Glutamatergic neuron (in vitro differentiated cells): ENCODE measurements around the gene HSPB8. TPM values are rescaled to one million over a fixed set of nuclear protein-coding genes. Genes with fewer than 3 reads are reported as not detected.

Source experiments
- DNase-seq: peaks from one replicate; pipeline ENCODE4 v3.0.0; 2022
- H3K27ac Mint-ChIP-seq: one replicate; pipeline ENCODE4 v1.8.0; 2020; ENCODE audit warnings: mild to moderate bottlenecking, mixed read lengths, inconsistent platforms; ENCODE audit not compliant: unreplicated experiment
- H3K27me3 Mint-ChIP-seq: one replicate; pipeline ENCODE4 v1.8.0; 2020; ENCODE audit warnings: mild to moderate bottlenecking, moderate library complexity, mixed read lengths, inconsistent platforms; ENCODE audit not compliant: unreplicated experiment
- H3K36me3 Mint-ChIP-seq: one replicate; pipeline ENCODE4 v1.8.0; 2020; ENCODE audit warnings: mild to moderate bottlenecking, mixed read lengths, inconsistent platforms; ENCODE audit not compliant: unreplicated experiment
- H3K4me1 Mint-ChIP-seq: one replicate; pipeline ENCODE4 v1.8.0; 2020; ENCODE audit warnings: mild to moderate bottlenecking, low read depth, mixed read lengths, inconsistent platforms; ENCODE audit not compliant: unreplicated experiment
- H3K4me3 Mint-ChIP-seq: one replicate; pipeline ENCODE4 v1.8.0; 2020; ENCODE audit warnings: mild to moderate bottlenecking, mixed read lengths, inconsistent platforms; ENCODE audit not compliant: unreplicated experiment
- H3K9me3 Mint-ChIP-seq: one replicate; pipeline ENCODE4 v1.8.0; 2020; ENCODE audit warnings: mild to moderate bottlenecking, moderate library complexity, mixed read lengths, inconsistent platforms; ENCODE audit not compliant: unreplicated experiment
- total RNA-seq: library from RNA; stranded (reverse); fragmentation: NEBNext Ultra II Directional; extraction: Animal tissue kit (Norgen Biotek cat#: 25700); gene quantifications from one replicate; pipeline ENCODE4 v1.2.1, GENCODE V29; 2021; ENCODE audit not compliant: unreplicated experiment
- TF ChIP-seq, protein P1 (sequence below): fragments of 200-600 bp; sonication (generic); IDR thresholded peaks from one replicate; pipeline ENCODE4 v1.5.0; 2021; ENCODE audit not compliant: partially characterized antibody, unreplicated experiment

The HSPB8 gene
- total RNA-seq, 1 donor from 2014 or later: 0.32 TPM

GRCh38 chr12:119136811-119137410, 41.8 kb upstream of the HSPB8 start:
- H3K36me3 Mint-ChIP-seq: peaks cover 51% of the 10 kb centered on the region
- peaks cover 7% of the 10 kb centered on the region for H3K4me1 Mint-ChIP-seq
- H3K9me3 Mint-ChIP-seq: peaks cover 5% of the 10 kb centered on the region
- no peak for DNase-seq
- H3K4me3 Mint-ChIP-seq: no peak overlapping the region
- TF ChIP-seq, protein P1, sequence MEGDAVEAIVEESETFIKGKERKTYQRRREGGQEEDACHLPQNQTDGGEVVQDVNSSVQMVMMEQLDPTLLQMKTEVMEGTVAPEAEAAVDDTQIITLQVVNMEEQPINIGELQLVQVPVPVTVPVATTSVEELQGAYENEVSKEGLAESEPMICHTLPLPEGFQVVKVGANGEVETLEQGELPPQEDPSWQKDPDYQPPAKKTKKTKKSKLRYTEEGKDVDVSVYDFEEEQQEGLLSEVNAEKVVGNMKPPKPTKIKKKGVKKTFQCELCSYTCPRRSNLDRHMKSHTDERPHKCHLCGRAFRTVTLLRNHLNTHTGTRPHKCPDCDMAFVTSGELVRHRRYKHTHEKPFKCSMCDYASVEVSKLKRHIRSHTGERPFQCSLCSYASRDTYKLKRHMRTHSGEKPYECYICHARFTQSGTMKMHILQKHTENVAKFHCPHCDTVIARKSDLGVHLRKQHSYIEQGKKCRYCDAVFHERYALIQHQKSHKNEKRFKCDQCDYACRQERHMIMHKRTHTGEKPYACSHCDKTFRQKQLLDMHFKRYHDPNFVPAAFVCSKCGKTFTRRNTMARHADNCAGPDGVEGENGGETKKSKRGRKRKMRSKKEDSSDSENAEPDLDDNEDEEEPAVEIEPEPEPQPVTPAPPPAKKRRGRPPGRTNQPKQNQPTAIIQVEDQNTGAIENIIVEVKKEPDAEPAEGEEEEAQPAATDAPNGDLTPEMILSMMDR: no peak
- H3K27ac Mint-ChIP-seq: no peak overlapping the region
- peaks cover 11% of the 10 kb centered on the region for H3K27me3 Mint-ChIP-seq

DNA sequence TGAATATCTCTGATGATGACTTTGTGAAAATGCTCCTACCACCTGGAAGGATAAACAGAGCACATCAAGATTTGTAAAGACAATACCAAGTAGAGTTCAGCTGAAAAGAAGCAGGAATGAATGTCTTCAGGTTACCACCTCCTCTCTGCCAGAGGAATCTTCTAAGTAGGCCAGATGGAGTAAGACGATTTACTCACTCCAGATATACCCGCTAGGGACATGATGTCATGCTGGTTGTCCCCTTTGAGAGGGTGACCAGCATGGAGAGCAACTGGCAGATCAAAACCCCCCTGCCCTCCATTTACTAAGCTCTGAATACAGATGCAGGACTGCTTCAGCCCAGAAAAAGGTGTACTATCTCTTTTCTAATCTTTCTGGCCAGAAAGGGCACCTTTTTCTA, 39.3 kb upstream of the HSPB8 start:
- TF ChIP-seq, protein P1: no peak
- no peak for DNase-seq
- peaks cover 8% of the 10 kb centered on the region for H3K9me3 Mint-ChIP-seq
- peaks cover 7% of the 10 kb centered on the region for H3K4me1 Mint-ChIP-seq
- peaks cover 29% of the 10 kb centered on the region for H3K36me3 Mint-ChIP-seq
- H3K4me3 Mint-ChIP-seq: no peak overlapping the region
- peak overlapping the region; percentile 36 for H3K27ac Mint-ChIP-seq
- H3K27me3 Mint-ChIP-seq: peaks cover 9% of the 10 kb centered on the region

DNA sequence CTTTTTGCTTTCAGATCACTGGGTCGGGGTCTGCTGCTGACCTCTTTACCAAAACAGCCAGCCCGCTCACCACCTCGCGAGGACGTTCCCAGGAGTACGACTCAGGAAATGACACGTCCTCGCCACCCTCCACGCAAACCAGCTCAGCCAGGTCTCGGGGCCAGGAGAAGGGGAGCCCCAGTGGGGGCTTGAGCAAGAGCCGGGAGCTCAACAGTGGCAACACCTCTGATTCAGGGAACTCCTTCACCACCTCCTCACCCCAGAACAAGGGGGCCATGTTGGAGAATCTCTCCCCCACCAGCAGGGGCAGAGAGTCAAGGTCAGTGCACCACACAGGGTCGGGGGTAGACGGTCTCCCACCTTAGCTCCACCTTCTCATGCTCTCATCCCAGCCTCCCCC, 33.4 kb upstream of the HSPB8 start:
- H3K4me3 Mint-ChIP-seq: no peak overlapping the region
- peak overlapping the region; percentile 57 for H3K27ac Mint-ChIP-seq
- no peaks in the 10 kb centered on the region for H3K4me1 Mint-ChIP-seq

GRCh38 chr12:119147847-119148448, 30.8 kb upstream of the HSPB8 start:
- Mint-ChIP-seq H3K36me3 (peaks cover 26% of the 10 kb centered on the region), H3K27me3 (peaks cover 6% of the 10 kb centered on the region), H3K9me3 (peaks cover 8% of the 10 kb centered on the region), H3K4me1 (no peaks in the 10 kb centered on the region), H3K4me3 (no peak overlapping the region), H3K27ac (no peak overlapping the region)
- TF ChIP-seq, protein P1: no peak
- DNase-seq: no peak

More for the DNA sequence above, 33.4 kb upstream of the HSPB8 start:
- no peak for DNase-seq
- TF ChIP-seq, protein P1: no peak
- Mint-ChIP-seq H3K9me3 (peaks cover 8% of the 10 kb centered on the region), H3K36me3 (peaks cover 20% of the 10 kb centered on the region), H3K27me3 (peaks cover 12% of the 10 kb centered on the region)

DNA sequence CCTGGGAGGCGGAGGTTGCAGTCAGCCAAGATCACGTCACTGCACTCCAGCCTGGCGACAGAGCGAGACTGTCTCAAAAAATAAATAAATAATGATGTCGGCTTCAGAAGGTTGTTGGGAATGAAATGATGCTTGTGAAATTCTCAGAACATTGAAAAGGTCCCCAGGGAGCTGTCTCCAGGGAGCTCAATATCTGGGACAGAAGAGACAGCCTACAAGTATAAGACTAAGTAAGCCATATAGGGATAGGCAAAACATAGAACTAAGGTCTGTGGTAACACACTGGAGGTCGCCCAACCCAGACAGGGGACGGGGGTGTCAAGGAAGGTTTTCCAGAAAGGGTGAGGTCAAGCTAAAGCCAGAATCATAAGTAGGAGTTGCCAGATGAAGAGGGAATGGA, 29.5 kb upstream of the HSPB8 start:
- TF ChIP-seq, protein P1: no peak
- DNase-seq: no peak
- Mint-ChIP-seq H3K36me3 (peaks cover 30% of the 10 kb centered on the region), H3K4me1 (peaks cover 5% of the 10 kb centered on the region), H3K27me3 (peaks cover 13% of the 10 kb centered on the region), H3K27ac (no peak overlapping the region), H3K9me3 (peaks cover 8% of the 10 kb centered on the region), H3K4me3 (no peak overlapping the region)
